ENCODE results near the gene MCM7. TPM values are rescaled to one million over a fixed set of nuclear protein-coding genes. Genes with fewer than 3 reads are reported as not detected.

MCM7 gene
- total and polyA plus RNA-seq, 2 donors from 2014 or later, result 21.0 to 47.2 TPM

DNA sequence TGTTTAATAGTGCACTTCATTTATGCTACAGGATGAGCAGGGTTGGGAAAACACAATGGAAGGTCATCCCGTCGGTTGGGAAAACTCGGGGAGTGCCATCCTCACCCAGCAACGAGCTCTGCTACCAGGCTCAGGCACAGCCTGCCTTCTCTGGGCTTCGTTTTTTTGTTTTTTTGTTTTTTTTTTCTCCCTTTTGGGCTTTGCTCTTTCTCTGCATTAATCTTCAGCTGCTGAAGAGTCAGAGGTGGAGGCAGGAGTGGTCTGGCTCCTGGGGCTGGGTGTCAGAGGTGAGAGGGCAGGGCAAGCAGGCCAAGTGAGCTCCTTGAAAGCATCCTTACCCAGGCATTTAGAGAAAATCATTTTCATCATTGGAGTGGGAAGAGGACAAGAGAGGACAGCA is 31.2 kb downstream of the MCM7 start:
- Histone ChIP-seq H3K4me3 (ENCODE audit: low read length in 3 of 3) (no peak overlapping the region), H3K4me1 (ENCODE audit: control insufficient read depth in 2 of 3, insufficient read depth in 2 of 3, low read depth in 1 of 3, low read length in 3 of 3) (no peaks in the 10 kb centered on the region), H3K9me3 (ENCODE audit: control insufficient read depth in 2 of 3, insufficient read depth in 1 of 3, low read length in 3 of 3) (peaks cover 11 to 26% (median 14%) of the 10 kb centered on the region in 3 donors), H3K27me3 (ENCODE audit: control insufficient read depth, insufficient read depth, low read length) (no peaks in the 10 kb centered on the region), H3K36me3 (ENCODE audit: control insufficient read depth in 2 of 3, insufficient read depth in 3 of 3, low read length in 3 of 3) (peaks cover 41 to 59% (median 43%) of the 10 kb centered on the region in 3 donors), H3K9ac (ENCODE audit: low read length in 3 of 3) (no peak overlapping the region), H3K27ac (ENCODE audit: low read depth in 2 of 2, low read length in 2 of 2) (no peak overlapping the region)
- DNase-seq, result no peak
- TF ChIP-seq, protein P1, sequence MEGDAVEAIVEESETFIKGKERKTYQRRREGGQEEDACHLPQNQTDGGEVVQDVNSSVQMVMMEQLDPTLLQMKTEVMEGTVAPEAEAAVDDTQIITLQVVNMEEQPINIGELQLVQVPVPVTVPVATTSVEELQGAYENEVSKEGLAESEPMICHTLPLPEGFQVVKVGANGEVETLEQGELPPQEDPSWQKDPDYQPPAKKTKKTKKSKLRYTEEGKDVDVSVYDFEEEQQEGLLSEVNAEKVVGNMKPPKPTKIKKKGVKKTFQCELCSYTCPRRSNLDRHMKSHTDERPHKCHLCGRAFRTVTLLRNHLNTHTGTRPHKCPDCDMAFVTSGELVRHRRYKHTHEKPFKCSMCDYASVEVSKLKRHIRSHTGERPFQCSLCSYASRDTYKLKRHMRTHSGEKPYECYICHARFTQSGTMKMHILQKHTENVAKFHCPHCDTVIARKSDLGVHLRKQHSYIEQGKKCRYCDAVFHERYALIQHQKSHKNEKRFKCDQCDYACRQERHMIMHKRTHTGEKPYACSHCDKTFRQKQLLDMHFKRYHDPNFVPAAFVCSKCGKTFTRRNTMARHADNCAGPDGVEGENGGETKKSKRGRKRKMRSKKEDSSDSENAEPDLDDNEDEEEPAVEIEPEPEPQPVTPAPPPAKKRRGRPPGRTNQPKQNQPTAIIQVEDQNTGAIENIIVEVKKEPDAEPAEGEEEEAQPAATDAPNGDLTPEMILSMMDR (IDR thresholded peaks at IDR 0.05; ENCODE audit: borderline replicate concordance, extremely low read depth, insufficient read depth), result no peak
- FAIRE-seq, result no peak
- intact Hi-C loops (cut with DNase I), result no loop called here

DNA sequence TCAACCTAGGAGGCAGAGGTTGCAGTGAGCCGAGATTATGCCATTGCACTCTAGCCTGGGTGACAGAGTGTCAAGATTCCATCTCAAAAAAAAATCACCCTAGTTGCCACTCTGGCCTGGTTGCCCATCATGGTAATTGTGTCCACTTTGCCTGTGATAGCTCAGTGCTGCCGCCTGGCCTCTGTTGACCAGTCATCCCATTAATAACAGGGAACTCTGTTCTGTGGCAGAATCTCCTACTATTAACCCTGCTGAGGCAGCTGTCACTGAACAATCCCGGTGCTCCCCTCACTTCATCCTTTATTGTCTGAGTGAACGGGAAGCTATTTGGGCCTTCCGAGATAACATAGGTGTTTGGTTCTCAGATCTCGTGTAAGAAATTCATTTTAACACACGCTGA is 34.2 kb downstream of the MCM7 start:
- Histone ChIP-seq H3K27me3 (ENCODE audit: control insufficient read depth, insufficient read depth, low read length) (no peaks in the 10 kb centered on the region), H3K27ac (ENCODE audit: low read depth in 2 of 2, low read length in 2 of 2) (no peak overlapping the region), H3K36me3 (ENCODE audit: control insufficient read depth in 2 of 3, insufficient read depth in 3 of 3, low read length in 3 of 3) (peaks cover 32 to 45% (median 34%) of the 10 kb centered on the region in 3 donors), H3K4me1 (ENCODE audit: control insufficient read depth in 2 of 3, insufficient read depth in 2 of 3, low read depth in 1 of 3, low read length in 3 of 3) (no peaks in the 10 kb centered on the region), H3K4me3 (ENCODE audit: low read length in 3 of 3) (no peak overlapping the region), H3K9me3 (ENCODE audit: control insufficient read depth in 2 of 3, insufficient read depth in 1 of 3, low read length in 3 of 3) (peaks cover 9 to 20% (median 11%) of the 10 kb centered on the region in 3 donors), H3K9ac (ENCODE audit: low read length in 3 of 3) (no peak overlapping the region)
- DNase-seq (no peak), FAIRE-seq (no peak)
- TF ChIP-seq, protein P1 (IDR thresholded peaks at IDR 0.05; ENCODE audit: borderline replicate concordance, extremely low read depth, insufficient read depth), result no peak
- intact Hi-C loops (cut with DNase I), result no loop called here

DNA sequence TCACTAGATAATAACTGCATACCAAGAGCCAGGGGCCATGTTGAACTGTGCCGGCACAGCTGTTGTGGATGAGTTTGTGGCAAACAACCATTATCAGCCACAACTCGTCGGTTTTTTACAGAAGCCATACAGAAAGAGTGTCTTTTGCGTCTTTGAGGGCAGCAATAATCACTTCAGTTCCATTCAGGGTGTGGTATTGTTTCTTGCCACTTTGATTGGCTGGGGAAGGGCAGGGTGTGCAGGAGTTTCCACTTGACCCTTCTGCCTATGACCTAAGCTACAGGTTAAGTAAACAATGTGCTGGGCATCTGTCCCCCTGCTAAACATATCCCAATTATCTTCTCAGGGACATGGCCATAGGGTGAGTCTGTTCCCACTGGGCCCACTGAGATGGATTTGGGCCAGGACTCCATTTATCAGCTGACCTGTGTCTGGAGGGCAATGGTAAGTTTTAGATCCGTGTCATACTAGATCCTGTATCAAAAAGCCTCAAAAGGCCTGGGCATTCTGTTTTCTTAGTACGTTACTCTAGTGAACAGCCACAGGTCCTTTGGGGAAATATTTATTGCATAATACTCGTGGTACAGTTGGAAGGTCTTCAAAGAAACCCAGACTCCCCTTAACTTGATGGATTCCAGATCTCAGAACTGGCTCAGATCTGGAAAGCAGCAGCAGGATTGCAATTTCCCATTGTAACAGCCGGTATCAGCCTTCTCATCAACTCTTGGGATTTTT is 35.6 kb downstream of the MCM7 start:
- no peak overlapping the region for H3K27ac ChIP-seq (ENCODE audit: low read depth in 2 of 2, low read length in 2 of 2)
- no peak overlapping the region for H3K4me3 ChIP-seq (ENCODE audit: low read length in 3 of 3)
- H3K9me3 ChIP-seq (ENCODE audit: control insufficient read depth in 2 of 3, insufficient read depth in 1 of 3, low read length in 3 of 3), result peaks cover 2 to 6% (median 2%) of the 10 kb centered on the region in 3 donors
- H3K27me3 ChIP-seq (ENCODE audit: control insufficient read depth, insufficient read depth, low read length), result no peaks in the 10 kb centered on the region
- no peak overlapping the region for H3K9ac ChIP-seq (ENCODE audit: low read length in 3 of 3)
- intact Hi-C loops (cut with DNase I), result no loop called here
- DNase-seq (peak in 2 of 5 donors; percentile 62 to 84), FAIRE-seq (no peak)
- TF ChIP-seq, protein P1 (IDR thresholded peaks at IDR 0.05; ENCODE audit: borderline replicate concordance, extremely low read depth, insufficient read depth), result no peak
- peaks cover 21 to 39% (median 23%) of the 10 kb centered on the region in 3 donors for H3K36me3 ChIP-seq (ENCODE audit: control insufficient read depth in 2 of 3, insufficient read depth in 3 of 3, low read length in 3 of 3)
- no peaks in the 10 kb centered on the region for H3K4me1 ChIP-seq (ENCODE audit: control insufficient read depth in 2 of 3, insufficient read depth in 2 of 3, low read depth in 1 of 3, low read length in 3 of 3)

Measured in kidney (tissue), 14 donors.